HL-60/S4 treated with phorbol 12-myristate 13-acetate at 8.2 ng/mL for 4 days and 3 days (cell line): ENCODE measurements around the gene KCNJ14.

Source experiments
- in situ Hi-C: fragments of 300-500 bp; cut with MboI; formaldehyde crosslinking; loops from 2 replicates; pipeline ENCODE4 v1.15.0; 2022; ENCODE audit warnings: low sequenced_read_pairs

Gene KCNJ14

GRCh38 chr19:48469934-48470680, 14.7 kb downstream of the KCNJ14 start:
- in situ Hi-C loops: no loop called here

GRCh38 chr19:48470856-48471255, 15.5 kb downstream of the KCNJ14 start:
- in situ Hi-C loops: no loop called here

- in situ Hi-C loops: no loop called here
These were observed 16.5 kb downstream of the KCNJ14 start for GRCh38 chr19:48471836-48472235.

GRCh38 chr19:48473161-48473966, 18.0 kb downstream of the KCNJ14 start:
- in situ Hi-C loops: no loop called here

GRCh38 chr19:48474084-48474592, 18.8 kb downstream of the KCNJ14 start:
- in situ Hi-C loops: no loop called here

DNA sequence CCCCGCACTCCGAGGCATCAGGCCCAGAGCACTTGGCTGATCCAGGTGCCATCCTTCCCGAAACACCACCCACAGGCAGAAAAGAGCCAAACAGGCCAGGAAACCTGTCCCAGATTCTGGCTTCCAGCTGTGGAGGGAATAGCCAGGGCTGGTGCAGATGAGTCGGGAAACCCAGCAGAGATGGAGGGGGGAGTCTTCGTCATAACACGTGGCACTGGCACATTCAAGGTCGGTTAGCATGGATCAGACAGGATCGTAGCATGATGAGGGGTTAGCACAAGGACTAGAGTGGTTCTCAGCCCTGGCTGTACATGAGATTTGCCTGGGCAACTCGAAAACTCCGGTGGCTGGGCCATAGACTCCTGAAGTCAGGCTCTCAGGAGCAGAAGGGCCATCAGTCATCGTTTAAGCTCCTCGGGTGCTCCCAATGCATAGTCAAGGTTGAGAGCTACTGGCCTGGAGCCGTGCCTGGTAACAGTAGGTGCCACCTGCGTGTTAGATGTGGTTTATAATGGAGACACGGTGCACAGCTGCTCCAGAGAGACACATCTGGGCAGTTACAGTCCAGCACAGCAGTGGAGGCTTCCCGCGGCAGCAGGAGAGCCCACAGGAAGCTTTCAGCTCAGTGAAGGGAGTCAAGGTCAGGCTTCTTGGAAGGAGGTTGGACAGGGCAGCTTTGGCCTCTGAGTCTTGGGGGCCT, 20.1 kb downstream of the KCNJ14 start:
- in situ Hi-C loops: no loop called here

- in situ Hi-C loops: no loop called here
These were observed 20.8 kb downstream of the KCNJ14 start for GRCh38 chr19:48476176-48476575.

- in situ Hi-C loops: no loop called here
These were observed 21.8 kb downstream of the KCNJ14 start for GRCh38 chr19:48477067-48477685.

DNA sequence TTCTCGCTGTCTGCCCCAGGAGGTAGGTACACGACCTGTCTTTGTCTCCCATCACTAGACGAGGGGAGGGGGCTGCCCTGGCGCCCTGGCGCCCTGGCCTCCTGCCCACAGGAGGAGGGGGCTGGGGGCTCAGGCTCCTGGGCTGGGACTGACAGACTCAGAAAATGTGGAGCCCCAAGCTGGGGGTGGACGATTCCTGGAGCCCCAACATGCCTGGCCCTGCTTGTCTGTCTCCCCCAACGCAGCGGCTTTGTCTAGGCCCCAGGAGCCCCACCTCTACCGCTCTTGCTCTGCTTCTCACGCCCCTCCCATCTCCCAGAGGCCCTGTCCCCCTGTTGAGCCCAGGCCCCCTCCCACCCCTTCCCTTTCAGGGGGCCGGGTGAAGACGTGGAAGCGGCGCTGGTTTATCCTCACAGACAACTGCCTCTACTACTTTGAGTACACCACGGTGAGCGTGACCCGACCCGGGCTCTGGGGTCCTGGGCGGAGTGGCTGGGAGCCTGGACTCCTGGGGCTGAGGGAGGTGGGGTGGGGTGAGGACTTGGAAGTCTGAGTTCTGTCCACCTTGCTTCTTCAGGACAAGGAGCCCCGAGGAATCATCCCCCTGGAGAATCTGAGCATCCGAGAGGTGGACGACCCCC, 22.4 kb downstream of the KCNJ14 start:
- in situ Hi-C loops: no loop called here

DNA sequence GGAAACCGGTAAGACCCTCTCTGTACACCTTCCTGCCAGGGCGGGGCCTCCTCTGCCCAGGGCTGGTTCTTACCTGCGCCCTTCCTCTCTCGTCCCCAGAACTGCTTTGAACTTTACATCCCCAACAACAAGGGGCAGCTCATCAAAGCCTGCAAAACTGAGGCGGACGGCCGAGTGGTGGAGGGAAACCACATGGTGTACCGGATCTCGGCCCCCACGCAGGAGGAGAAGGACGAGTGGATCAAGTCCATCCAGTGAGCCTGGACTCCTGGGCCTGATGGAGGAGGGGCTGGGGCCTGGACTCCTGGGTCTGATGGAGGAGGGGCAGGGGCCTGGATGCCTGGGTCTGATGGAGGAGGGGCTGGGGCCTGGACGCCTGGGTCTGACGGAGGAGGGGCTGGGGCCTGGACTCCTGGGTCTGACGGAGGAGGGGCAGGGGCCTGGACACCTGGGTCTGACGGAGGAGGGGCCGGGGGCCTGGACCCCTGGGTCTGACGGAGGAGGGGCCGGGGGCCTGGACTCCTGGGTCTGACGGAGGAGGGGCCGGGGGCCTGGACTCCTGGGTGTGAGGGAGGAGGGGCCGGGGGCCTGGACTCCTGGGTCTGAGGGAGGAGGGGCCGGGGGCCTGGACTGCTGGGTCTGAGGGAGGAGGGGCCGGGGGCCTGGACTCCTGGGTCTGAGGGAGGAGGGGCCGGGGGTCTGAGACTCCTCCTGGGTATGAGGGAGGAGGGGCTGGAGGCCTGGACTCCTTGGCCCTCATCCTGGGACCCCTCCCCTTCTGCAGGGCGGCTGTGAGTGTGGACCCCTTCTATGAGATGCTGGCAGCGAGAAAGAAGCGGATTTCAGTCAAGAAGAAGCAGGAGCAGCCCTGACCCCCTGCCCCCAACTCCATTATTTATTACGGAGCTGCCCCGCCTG, 23.2 kb downstream of the KCNJ14 start:
- in situ Hi-C loops: no loop called here

- in situ Hi-C loops: no loop called here
These were observed 24.3 kb downstream of the KCNJ14 start for GRCh38 chr19:48479686-48480085.

DNA sequence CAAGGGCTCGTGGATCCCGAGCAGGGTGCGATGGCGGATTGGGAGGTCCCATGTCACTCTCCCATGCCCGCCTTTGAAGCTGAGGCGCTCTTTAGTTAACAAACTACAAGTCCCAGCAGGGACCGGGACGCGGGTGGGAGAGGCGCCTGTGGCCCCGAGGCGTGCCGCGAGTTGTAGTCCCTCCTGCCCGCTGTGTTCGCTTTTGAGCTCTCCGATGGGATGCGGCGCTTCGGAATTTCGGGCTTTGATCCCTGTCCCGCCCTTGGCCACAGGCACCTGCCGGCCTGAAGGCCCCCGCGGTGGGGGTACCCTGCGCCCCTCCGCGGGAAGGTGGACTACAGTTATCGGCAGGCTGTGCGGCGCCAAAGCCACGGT, 24.8 kb downstream of the KCNJ14 start:
- in situ Hi-C loops: no loop called here

DNA sequence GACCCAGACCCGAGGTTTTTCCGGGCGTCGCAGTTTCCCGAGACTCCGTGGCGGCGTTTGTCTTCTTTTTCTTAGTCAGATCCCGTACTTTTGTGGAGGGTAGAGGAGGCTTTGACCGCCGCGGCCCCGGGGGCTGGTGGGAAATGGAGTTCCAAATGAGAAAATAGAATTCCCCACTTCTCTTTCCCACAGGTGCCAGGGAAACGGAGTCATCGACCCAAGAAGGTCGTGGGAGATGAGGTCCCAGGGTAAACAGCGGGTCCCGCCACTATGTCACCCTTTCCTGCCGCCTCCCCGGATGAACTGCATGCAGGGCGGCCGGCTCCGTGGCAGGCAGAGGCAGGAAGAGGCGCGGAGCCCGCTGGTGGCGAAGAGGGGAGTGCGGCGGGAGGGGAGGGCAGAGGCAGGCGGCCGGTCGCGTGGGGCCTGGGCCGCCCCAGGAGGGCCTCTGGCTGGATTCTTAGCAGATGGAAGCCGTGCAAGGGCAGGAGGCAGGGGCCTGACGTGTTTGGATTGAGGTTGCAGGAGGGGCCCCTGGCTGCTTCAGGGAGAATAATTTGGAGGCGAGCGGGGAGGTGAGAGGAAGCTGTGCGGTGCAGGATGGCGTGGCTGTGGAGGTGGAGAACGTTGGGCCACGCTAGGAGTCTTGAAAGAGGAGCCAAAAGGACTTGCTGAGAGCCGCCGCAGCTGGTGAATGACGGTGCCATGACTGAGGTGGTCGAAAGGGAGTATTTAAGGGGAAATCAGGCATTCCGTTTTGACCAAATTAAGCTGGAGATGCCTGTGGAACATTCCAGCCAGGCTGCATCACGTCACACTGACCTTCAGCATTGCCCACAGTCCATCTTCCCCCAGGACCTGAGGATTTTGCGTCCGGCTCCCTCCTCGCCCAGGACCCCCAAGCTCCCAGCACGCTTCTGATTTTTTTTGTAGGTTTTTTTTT, 25.5 kb downstream of the KCNJ14 start:
- in situ Hi-C loops: no loop called here

DNA sequence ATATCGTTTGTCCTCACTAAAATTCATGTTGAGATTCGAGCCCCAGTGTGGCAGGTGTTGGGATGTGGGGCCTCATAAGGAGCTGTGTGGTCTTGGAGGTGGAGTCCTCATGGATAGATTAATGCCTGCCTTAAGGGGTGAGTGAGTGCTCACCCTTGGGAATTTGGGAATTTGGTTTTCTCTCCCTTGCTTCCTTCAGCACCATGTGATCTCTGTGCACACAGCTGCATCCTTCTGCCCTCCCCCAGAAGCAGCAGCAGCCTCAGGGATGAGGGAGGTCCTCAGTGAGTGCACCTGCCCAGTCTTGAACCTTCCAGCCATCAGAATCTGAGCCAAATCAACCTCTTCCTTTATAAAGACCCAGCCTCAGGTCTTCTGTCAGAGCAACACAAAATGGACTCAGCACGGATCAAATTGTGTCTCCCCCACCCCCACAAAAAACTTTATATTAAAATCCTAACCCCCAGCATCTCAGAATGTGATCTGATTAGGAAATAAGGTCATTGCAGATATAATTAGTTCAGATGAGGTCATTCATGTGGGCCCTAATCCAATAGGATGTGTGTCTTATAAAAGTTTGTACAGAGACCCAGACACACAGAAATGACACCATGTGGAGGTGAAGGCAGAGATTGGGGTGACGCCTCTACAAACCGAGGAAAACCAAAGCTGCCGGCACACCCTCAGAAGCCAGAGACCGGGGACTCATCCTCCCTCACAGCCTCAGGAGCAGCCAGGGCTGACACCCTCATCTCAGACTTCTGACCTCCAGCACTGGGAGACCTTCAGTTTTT, 26.7 kb downstream of the KCNJ14 start:
- in situ Hi-C loops: no loop called here

DNA sequence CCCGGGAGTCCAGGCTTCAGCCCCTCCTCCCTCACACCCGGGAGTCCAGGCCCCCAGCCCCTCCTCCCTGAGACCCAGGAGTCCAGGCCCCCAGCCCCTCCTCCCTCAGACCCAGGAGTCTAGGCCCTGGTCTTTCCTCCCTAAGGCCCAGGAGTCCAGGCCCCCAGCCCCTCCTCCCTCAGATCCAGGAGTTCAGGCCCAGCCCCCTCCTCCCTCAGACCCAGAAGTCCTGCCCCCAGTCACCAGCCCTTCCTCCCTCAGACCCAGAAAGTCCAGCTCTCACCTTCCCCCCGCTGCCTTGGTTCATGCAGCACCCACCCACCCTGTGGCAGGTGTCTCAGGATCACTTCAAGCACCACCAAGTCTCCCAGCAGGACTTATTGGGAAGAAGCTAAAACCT, 27.9 kb downstream of the KCNJ14 start:
- in situ Hi-C loops: no loop called here

DNA sequence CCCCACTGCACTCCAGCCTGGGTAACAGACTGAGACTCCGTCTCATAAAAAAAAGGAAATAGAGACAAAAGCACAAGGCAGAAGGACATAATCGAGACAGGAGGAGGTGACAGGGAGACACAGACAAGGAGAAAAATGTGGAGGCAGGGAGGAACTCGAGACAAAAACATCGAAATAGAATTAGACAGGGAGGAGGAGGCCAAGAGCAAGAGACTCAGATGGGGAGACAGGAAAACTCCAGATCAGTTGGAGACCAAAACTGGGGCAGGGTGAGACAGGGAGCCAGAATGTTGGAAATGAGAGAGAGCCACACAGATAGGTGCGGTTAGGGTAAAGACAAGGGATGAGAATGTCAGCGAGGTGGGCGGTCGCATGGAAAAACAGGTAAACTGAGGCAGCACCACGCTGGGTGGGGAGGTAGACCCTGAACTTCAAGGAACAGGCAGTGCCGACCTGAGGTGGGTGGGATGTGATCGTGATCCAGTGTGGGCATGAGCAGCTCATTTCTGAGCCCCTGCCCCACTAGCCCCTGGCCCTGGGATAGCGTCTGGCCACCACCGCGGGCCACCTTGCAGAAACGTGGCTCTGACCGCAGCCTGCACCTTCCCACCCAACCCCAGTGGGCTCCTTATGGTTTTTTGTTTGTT, 29.0 kb downstream of the KCNJ14 start:
- in situ Hi-C loops: no loop called here

GRCh38 chr19:48484931-48485612, 29.7 kb downstream of the KCNJ14 start:
- in situ Hi-C loops: no loop called here
